NCI-H128 (cell line): ENCODE measurements around the gene PHRF1.
A peak's percentile ranks its signal among the peaks of the same experiment; 100 is the strongest.
"Not testable (repeated sequence)": the region's sequence is repeated elsewhere in the genome, so short reads cannot be mapped to it uniquely, and the experiment has no call there.

Source experiments
- DNase-seq: peaks from one replicate; lab custom pipeline; 2025; ENCODE audit not compliant: unreplicated experiment; lab: John Stamatoyannopoulos, UW

PHRF1 gene

GRCh38 chr11:571802-572185 is 4.5 kb upstream of the PHRF1 start:
- no peak for DNase-seq

- no peak for DNase-seq
These were observed 3.0 kb upstream of the PHRF1 start for GRCh38 chr11:573146-573759.

GRCh38 chr11:574031-574570 is 2.2 kb upstream of the PHRF1 start:
- DNase-seq: not testable (repeated sequence)

GRCh38 chr11:574632-575312 is 1.5 kb upstream of the PHRF1 start:
- DNase-seq: no peak

- peak; percentile 74 for DNase-seq
These were observed 816 bp upstream of the PHRF1 start for GRCh38 chr11:575313-575995.

- DNase-seq: no peak
These were observed 741 bp downstream of the PHRF1 start for GRCh38 chr11:576811-577610.

- DNase-seq: no peak
These were observed 1.3 kb downstream of the PHRF1 start for GRCh38 chr11:577611-577894.

GRCh38 chr11:578276-579035 is 2.2 kb downstream of the PHRF1 start:
- no peak for DNase-seq

GRCh38 chr11:579830-580601 is 3.7 kb downstream of the PHRF1 start:
- DNase-seq: no peak

- DNase-seq: no peak
These were observed 5.1 kb downstream of the PHRF1 start for GRCh38 chr11:581342-581741.

GRCh38 chr11:581752-582151 is 5.5 kb downstream of the PHRF1 start:
- no peak for DNase-seq

- DNase-seq: no peak
These were observed 8.0 kb downstream of the PHRF1 start for GRCh38 chr11:584287-584686.

- no peak for DNase-seq
These were observed 10.4 kb downstream of the PHRF1 start for GRCh38 chr11:586376-587316.

GRCh38 chr11:587546-587945 is 11.3 kb downstream of the PHRF1 start:
- DNase-seq: no peak

GRCh38 chr11:587978-588380 is 11.7 kb downstream of the PHRF1 start:
- no peak for DNase-seq

GRCh38 chr11:589798-590197 is 13.5 kb downstream of the PHRF1 start:
- no peak for DNase-seq

GRCh38 chr11:590997-591396 is 14.7 kb downstream of the PHRF1 start:
- DNase-seq: no peak

GRCh38 chr11:592501-592900 is 16.2 kb downstream of the PHRF1 start:
- no peak for DNase-seq

- DNase-seq: no peak
These were observed 16.6 kb downstream of the PHRF1 start for GRCh38 chr11:592918-593317.
